Type B pancreatic cell (in vitro differentiated cells): ENCODE data around the gene RBM46. TPM values are rescaled to one million over a fixed set of nuclear protein-coding genes. Genes with fewer than 3 reads are reported as not detected.

Experiments
- DNase-seq: peaks from one replicate; pipeline ENCODE4 v3.0.0; 2021; ENCODE audit warnings: mixed read lengths; ENCODE audit not compliant: unreplicated experiment; ENCODE audit errors: extremely low spot score
- H3K27ac Mint-ChIP-seq: 2 replicates; pipeline ENCODE4 v1.8.0; 2021; ENCODE audit warnings: mild to moderate bottlenecking, mixed read lengths
- H3K27me3 Mint-ChIP-seq: 2 replicates; pipeline ENCODE4 v1.8.0; 2021; ENCODE audit warnings: mixed read lengths
- H3K36me3 Mint-ChIP-seq: 2 replicates; pipeline ENCODE4 v1.8.0; 2021; ENCODE audit warnings: mixed read lengths
- H3K4me1 Mint-ChIP-seq: one replicate; pipeline ENCODE4 v1.8.0; 2021; ENCODE audit warnings: mixed read lengths; ENCODE audit not compliant: unreplicated experiment
- H3K4me3 Mint-ChIP-seq: 2 replicates; pipeline ENCODE4 v1.8.0; 2021; ENCODE audit warnings: mild to moderate bottlenecking, mixed read lengths
- H3K9me3 Mint-ChIP-seq: 2 replicates; pipeline ENCODE4 v1.8.0; 2021; ENCODE audit warnings: mixed read lengths
- long read RNA-seq: library from polyadenylated mRNA; unstranded; transcript quantifications from one replicate; pipeline ENCODE4 v2.0.0, GENCODE V29; 2020
- total RNA-seq: library from RNA; stranded (reverse); gene quantifications from 2 replicates; pipeline ENCODE4 v1.2.1, GENCODE V29; 2021; ENCODE audit warnings: low replicate concordance
- TF ChIP-seq, protein P1 (sequence below): fragments of 200-600 bp; sonication (generic); conservative IDR thresholded peaks from 2 replicates; pipeline ENCODE4 v1.5.0; 2021; ENCODE audit warnings: antibody characterized with exemption, mild to moderate bottlenecking

RBM46 gene, protein sequence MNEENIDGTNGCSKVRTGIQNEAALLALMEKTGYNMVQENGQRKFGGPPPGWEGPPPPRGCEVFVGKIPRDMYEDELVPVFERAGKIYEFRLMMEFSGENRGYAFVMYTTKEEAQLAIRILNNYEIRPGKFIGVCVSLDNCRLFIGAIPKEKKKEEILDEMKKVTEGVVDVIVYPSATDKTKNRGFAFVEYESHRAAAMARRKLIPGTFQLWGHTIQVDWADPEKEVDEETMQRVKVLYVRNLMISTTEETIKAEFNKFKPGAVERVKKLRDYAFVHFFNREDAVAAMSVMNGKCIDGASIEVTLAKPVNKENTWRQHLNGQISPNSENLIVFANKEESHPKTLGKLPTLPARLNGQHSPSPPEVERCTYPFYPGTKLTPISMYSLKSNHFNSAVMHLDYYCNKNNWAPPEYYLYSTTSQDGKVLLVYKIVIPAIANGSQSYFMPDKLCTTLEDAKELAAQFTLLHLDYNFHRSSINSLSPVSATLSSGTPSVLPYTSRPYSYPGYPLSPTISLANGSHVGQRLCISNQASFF
- 0.24 and 0.57 TPM in 2 replicates for total RNA-seq
- long read RNA-seq = 0 reads

- H3K4me3 Mint-ChIP-seq = no peak within 1 kb of the TSS
Measured at GRCh38 chr4:154781126-154781982, at the start of gene RBM46. RBM46 (plus strand) TSS chr4:154781272; CDS start chr4:154796753, 15,481 bp downstream.

GRCh38 chr4:154731756-154732155 is 49.3 kb upstream of the RBM46 start:
- peaks cover 27% of the 10 kb centered on the region for H3K27me3 Mint-ChIP-seq
- TF ChIP-seq, protein P1, sequence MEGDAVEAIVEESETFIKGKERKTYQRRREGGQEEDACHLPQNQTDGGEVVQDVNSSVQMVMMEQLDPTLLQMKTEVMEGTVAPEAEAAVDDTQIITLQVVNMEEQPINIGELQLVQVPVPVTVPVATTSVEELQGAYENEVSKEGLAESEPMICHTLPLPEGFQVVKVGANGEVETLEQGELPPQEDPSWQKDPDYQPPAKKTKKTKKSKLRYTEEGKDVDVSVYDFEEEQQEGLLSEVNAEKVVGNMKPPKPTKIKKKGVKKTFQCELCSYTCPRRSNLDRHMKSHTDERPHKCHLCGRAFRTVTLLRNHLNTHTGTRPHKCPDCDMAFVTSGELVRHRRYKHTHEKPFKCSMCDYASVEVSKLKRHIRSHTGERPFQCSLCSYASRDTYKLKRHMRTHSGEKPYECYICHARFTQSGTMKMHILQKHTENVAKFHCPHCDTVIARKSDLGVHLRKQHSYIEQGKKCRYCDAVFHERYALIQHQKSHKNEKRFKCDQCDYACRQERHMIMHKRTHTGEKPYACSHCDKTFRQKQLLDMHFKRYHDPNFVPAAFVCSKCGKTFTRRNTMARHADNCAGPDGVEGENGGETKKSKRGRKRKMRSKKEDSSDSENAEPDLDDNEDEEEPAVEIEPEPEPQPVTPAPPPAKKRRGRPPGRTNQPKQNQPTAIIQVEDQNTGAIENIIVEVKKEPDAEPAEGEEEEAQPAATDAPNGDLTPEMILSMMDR = no peak
- H3K27ac Mint-ChIP-seq = no peak overlapping the region
- no peak for DNase-seq
- no peak overlapping the region for H3K4me3 Mint-ChIP-seq
- no peaks in the 10 kb centered on the region for H3K4me1 Mint-ChIP-seq
- H3K9me3 Mint-ChIP-seq = no peaks in the 10 kb centered on the region
- no peaks in the 10 kb centered on the region for H3K36me3 Mint-ChIP-seq

More at GRCh38 chr4:154781126-154781982, at the start of gene RBM46:
- H3K4me1 Mint-ChIP-seq = no peaks in the 10 kb centered on the region
- no peaks in the 10 kb centered on the region for H3K9me3 Mint-ChIP-seq
- DNase-seq = no peak
- H3K27ac Mint-ChIP-seq = no peak within 1 kb of the TSS
- no peaks in the 10 kb centered on the region for H3K36me3 Mint-ChIP-seq
- TF ChIP-seq, protein P1 = no peak
- H3K27me3 Mint-ChIP-seq = peaks cover 25% of the 10 kb centered on the region

DNA sequence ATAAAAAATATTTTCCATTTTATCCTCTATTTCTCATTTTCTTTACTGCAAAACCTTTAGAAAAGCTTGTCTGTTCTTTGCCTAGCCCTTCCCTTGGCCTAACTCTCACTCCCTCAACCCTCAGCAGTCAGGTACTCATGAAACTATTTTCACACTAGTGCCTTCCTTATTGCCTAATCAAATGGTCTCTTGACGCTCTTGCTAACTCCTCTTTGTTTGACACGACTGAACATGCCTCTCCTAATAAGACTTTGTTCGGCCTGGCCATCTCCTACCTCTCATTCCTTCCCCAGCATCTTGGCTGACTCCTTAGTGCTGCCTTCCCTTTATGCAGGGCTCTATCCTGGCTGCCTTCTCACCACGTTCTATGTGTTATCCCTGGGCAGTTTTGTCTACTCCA is 48.4 kb upstream of the RBM46 start:
- H3K27me3 Mint-ChIP-seq = peaks cover 31% of the 10 kb centered on the region
- TF ChIP-seq, protein P1 = no peak
- DNase-seq = no peak
- no peak overlapping the region for H3K27ac Mint-ChIP-seq
- H3K4me1 Mint-ChIP-seq = no peaks in the 10 kb centered on the region
- H3K36me3 Mint-ChIP-seq = no peaks in the 10 kb centered on the region
- H3K9me3 Mint-ChIP-seq = no peaks in the 10 kb centered on the region
- no peak overlapping the region for H3K4me3 Mint-ChIP-seq

- Mint-ChIP-seq H3K36me3 (no peaks in the 10 kb centered on the region), H3K4me3 (no peak overlapping the region), H3K4me1 (peaks cover 10% of the 10 kb centered on the region), H3K27me3 (peaks cover 67% of the 10 kb centered on the region), H3K27ac (no peak overlapping the region), H3K9me3 (no peaks in the 10 kb centered on the region)
- no peak for DNase-seq
- TF ChIP-seq, protein P1 = no peak
Measured at GRCh38 chr4:154736770-154737169, 44.3 kb upstream of the RBM46 start.

DNA sequence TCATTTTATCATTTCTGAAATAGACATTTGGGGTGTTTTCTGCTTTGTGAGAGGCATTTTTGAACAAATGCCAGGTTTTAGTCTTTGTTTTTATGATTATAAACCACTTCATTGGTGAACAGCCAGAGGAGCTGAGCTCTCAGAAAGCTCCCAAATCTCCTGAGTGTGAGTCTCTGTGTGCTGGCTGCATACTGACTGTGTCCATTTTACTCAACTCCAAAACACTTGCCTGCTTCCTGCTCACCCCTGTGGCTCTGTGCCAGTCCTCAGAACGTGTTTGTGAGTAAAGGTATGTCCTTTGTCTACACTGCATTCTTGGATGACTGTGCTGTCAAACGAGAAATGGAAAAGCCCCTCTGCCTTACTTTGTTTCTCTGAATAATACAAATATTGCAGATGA is 42.6 kb upstream of the RBM46 start:
- peaks cover 72% of the 10 kb centered on the region for H3K27me3 Mint-ChIP-seq
- no peaks in the 10 kb centered on the region for H3K36me3 Mint-ChIP-seq
- no peak overlapping the region for H3K27ac Mint-ChIP-seq
- H3K4me1 Mint-ChIP-seq = peaks cover 17% of the 10 kb centered on the region
- DNase-seq = no peak
- no peaks in the 10 kb centered on the region for H3K9me3 Mint-ChIP-seq
- TF ChIP-seq, protein P1 = no peak
- no peak overlapping the region for H3K4me3 Mint-ChIP-seq
